Activated naive CD8-positive, alpha-beta T cell treated with anti-CD3 and anti-CD28 coated beads, Interleukin-2, amount 50 U/mL, for 24 hours (primary cell): Measurements from ENCODE around the gene INPP5K.

ENCODE experiments used
- ATAC-seq: fragments of 150-1000 bp; cut with Tn5 transposase; one replicate; pipeline ENCODE4 v1.10.0; 2021
- DNase-seq: peaks from one replicate; pipeline ENCODE4 v3.0.0; 2021
- H3K27ac Mint-ChIP-seq: one replicate; pipeline ENCODE4 v1.8.0; 2021; ENCODE audit warnings: mild to moderate bottlenecking, mixed read lengths
- H3K27me3 Mint-ChIP-seq: one replicate; pipeline ENCODE4 v1.8.0; 2021; ENCODE audit warnings: mixed read lengths
- H3K36me3 Mint-ChIP-seq: one replicate; pipeline ENCODE4 v1.8.0; 2021; ENCODE audit warnings: low read depth, mixed read lengths
- H3K4me1 Mint-ChIP-seq: one replicate; pipeline ENCODE4 v1.8.0; 2021; ENCODE audit warnings: mixed read lengths
- H3K4me3 Mint-ChIP-seq: one replicate; pipeline ENCODE4 v1.8.0; 2021; ENCODE audit warnings: mild to moderate bottlenecking, moderate library complexity, mixed read lengths
- H3K9me3 Mint-ChIP-seq: one replicate; pipeline ENCODE4 v1.8.0; 2021; ENCODE audit warnings: mixed read lengths

INPP5K gene

DNA sequence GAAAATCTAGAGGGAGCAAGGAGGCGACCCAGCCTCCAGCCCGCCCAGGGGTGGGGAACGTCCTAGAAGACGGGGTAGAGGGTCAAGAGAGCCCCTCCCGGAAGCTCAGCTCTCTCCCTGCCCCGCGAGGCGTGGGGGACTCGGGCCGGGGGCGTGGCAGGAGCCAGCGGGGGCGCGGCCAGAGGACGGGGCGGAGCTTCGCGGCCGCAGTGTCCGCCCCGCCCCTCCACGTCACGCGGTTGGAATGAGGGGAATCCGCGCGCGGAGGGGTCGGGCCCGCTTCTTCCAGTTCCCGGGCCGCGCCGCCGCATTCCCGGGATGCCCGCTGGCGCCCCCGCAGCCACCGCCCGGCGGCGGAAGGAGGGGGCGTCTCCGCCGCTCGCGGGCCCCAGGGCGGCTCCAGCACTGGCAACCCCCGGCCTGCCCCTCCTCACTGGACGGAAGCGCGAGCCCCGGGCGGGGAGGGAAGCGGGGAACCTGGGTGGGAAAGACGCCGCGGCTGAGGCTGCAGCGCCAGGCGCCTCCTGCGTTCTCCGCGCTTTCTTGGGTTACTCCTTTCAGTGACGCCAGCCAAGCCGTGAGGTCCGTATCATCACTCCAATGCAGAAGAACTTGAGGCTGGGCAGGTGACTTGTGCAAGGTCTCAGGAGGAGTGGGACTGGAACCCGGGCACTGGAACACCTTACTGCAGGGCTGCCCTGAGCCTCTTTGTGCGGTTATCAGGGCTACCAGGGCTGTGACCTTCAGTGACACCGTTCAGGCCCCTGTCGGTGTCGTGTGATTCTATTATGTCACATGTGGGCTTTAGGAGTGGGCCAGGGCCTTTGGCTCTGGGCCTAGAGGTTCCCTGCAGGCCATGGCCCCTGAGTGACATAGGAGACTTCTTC, 28.2 kb downstream of the INPP5K start:
- Mint-ChIP-seq H3K27ac (no peak overlapping the region), H3K9me3 (no peaks in the 10 kb centered on the region), H3K4me1 (peaks cover 40% of the 10 kb centered on the region), H3K4me3 (peak overlapping the region; percentile 72), H3K36me3 (no peaks in the 10 kb centered on the region), H3K27me3 (peaks cover 6% of the 10 kb centered on the region)
- ATAC-seq (no peak), DNase-seq (peak; percentile 78)

DNA sequence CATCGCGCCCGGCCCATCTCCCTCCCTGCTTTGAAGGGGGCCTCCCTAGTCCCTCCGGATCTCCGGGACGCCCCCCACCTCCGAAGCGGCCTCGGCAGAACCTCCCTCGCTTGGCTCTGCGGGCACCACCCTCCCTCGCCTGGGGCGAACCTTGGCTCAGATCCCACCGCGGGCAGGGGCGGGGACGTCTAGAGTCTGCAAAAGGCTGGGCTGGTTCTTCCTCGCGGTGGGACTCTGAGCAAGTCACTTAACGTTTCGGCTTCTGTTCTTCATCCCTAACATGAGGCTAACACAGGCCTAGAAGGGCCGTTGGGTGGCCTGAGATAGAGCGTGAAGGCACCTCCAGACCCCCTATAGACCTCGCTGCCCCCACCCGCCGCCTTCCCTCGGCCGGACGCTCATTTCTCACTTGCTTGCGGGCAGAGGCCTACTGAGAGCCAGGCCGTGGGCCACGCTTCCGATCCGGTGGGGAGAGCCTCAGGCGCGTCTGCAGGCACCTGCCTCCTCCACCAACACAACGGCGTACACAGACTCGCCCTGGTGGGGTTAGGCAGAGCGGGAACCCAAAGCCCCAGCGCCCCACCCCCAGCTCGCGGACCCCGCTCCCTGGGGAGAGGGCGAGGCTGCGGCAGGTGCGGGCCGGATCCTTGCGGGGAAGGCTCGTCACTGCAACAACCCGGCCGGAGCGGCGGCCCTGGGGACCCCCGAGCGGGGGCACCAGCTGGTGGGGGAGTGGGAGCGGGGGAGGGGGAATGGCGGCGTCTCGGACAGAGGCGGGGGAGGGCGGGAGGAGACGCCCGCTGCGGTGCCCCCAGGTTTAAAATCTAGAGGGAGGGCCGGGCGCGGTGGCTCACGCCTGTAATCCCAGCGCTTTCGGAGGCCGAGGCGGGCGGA, 29.4 kb downstream of the INPP5K start:
- H3K27me3 Mint-ChIP-seq = peaks cover 3% of the 10 kb centered on the region
- peaks cover 2% of the 10 kb centered on the region for H3K36me3 Mint-ChIP-seq
- DNase-seq = peak; percentile 90
- peaks cover 39% of the 10 kb centered on the region for H3K4me1 Mint-ChIP-seq
- peak overlapping the region; percentile 72 for H3K4me3 Mint-ChIP-seq
- no peaks in the 10 kb centered on the region for H3K9me3 Mint-ChIP-seq
- ATAC-seq = peak; percentile 62
- peak overlapping the region; percentile 66 for H3K27ac Mint-ChIP-seq

GRCh38 chr17:1485423-1486376, 30.7 kb downstream of the INPP5K start:
- Mint-ChIP-seq H3K36me3 (peaks cover 6% of the 10 kb centered on the region), H3K4me3 (peak overlapping the region; percentile 75), H3K4me1 (peaks cover 33% of the 10 kb centered on the region), H3K27me3 (peaks cover 2% of the 10 kb centered on the region), H3K9me3 (no peaks in the 10 kb centered on the region), H3K27ac (no peak overlapping the region)
- peak; percentile 25 for ATAC-seq
- peak; percentile 72 for DNase-seq

DNA sequence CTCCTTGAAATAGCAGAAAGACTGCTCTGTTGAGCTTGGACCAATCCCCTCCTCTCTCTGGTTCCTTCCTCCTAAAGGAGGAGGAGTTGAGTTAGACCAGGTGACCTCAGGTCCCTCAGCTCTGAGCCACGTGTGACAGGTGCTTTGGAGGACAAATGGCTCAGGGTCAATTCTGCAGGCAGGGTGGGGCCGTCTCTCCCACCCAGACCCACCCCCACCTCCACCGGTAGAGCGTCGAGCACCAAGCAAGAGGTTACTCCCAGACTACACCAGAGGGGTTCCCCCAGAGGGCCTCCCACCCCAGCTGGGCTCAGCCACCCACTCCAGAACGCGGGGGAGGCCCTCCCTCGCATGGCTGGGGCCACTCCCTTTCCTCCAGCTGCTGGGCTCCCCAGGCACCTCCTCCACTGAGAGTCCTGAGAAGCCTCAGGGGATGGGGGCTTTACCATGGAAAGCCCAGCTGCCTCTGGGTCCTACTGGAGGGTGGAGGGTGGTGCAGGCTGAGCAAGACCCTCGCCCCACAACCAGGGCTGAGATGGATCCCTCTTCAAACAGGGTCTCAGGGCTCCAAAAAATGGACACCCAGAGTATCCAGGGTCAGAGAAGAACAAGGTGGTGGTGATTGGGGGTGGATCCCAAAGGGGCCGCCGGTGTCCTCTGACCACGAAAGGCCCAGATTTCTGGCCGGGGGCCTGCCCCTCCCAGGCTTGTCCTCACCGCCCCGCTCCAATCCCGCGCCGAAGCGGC, 31.6 kb downstream of the INPP5K start:
- peaks cover 29% of the 10 kb centered on the region for H3K4me1 Mint-ChIP-seq
- no peaks in the 10 kb centered on the region for H3K27me3 Mint-ChIP-seq
- peak overlapping the region; percentile 75 for H3K4me3 Mint-ChIP-seq
- H3K27ac Mint-ChIP-seq = peak overlapping the region; percentile 77
- H3K9me3 Mint-ChIP-seq = no peaks in the 10 kb centered on the region
- H3K36me3 Mint-ChIP-seq = peaks cover 6% of the 10 kb centered on the region
- DNase-seq (peak; percentile 50), ATAC-seq (peak; percentile 5)

DNA sequence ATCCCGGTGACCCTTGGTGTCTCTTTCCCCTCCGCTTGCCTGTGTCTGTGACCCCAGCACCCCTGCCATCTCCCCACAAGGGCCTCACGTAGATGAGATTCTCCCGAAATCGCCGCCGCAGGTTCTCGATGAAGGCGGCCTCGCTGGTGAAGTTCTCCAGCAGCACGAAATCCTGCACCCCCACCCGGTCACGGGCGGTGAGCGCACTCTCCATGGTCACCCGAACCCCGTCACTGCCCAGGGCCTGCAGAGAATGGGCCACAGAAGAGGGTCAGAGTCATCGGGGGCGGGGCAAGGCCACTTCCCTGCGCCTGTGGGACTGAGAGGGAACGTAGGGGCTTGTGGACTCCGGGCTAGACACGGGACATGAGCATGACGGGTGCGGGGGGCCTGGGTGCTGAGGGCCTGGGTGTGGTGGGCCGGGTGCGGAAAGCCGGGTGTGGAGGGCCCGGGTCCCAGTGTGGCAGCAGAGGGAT, 32.3 kb downstream of the INPP5K start:
- ATAC-seq (no peak), DNase-seq (no peak)
- no peaks in the 10 kb centered on the region for H3K9me3 Mint-ChIP-seq
- H3K27me3 Mint-ChIP-seq = no peaks in the 10 kb centered on the region
- H3K4me1 Mint-ChIP-seq = peaks cover 27% of the 10 kb centered on the region
- no peak overlapping the region for H3K27ac Mint-ChIP-seq
- H3K36me3 Mint-ChIP-seq = peaks cover 6% of the 10 kb centered on the region
- peak overlapping the region; percentile 54 for H3K4me3 Mint-ChIP-seq

GRCh38 chr17:1482680-1483079, 33.7 kb downstream of the INPP5K start:
- H3K27me3 Mint-ChIP-seq = no peaks in the 10 kb centered on the region

GRCh38 chr17:1481736-1482135, 34.7 kb downstream of the INPP5K start:
- H3K9me3 Mint-ChIP-seq = no peaks in the 10 kb centered on the region
- no peak overlapping the region for H3K4me3 Mint-ChIP-seq
- H3K4me1 Mint-ChIP-seq = peaks cover 12% of the 10 kb centered on the region
- no peak overlapping the region for H3K27ac Mint-ChIP-seq
- DNase-seq = no peak
- H3K36me3 Mint-ChIP-seq = peaks cover 6% of the 10 kb centered on the region
- H3K27me3 Mint-ChIP-seq = no peaks in the 10 kb centered on the region
- ATAC-seq = no peak

More at GRCh38 chr17:1482680-1483079, 33.7 kb downstream of the INPP5K start:
- Mint-ChIP-seq H3K36me3 (peaks cover 6% of the 10 kb centered on the region), H3K4me1 (peaks cover 19% of the 10 kb centered on the region), H3K4me3 (no peak overlapping the region), H3K9me3 (no peaks in the 10 kb centered on the region), H3K27ac (no peak overlapping the region)
- ATAC-seq (no peak), DNase-seq (no peak)

GRCh38 chr17:1480747-1481465, 35.5 kb downstream of the INPP5K start:
- H3K27me3 Mint-ChIP-seq = no peaks in the 10 kb centered on the region
- no peak overlapping the region for H3K27ac Mint-ChIP-seq
- ATAC-seq (no peak), DNase-seq (no peak)
- H3K4me1 Mint-ChIP-seq = peaks cover 9% of the 10 kb centered on the region
- no peaks in the 10 kb centered on the region for H3K9me3 Mint-ChIP-seq
- H3K4me3 Mint-ChIP-seq = no peak overlapping the region
- peaks cover 6% of the 10 kb centered on the region for H3K36me3 Mint-ChIP-seq

DNA sequence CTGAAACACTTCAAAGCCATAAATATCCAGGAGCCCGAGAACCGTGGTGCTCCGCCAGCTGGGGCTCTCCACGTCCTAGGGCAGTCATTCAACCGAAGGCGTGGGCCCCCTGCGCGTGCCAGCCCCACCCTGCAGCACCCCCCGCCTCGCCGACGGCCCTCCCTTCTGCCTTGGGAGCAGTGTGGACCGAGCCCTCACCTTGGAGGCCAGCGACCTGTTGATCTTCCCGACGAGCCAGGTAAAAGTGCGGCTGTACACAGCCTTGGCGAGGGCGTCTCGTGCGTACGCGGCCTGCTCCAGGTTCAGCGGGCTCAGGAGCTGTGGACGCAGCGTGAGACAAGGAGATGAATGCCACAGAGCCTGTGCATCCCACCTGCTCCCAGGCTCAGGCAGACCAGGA, 38.0 kb downstream of the INPP5K start:
- Mint-ChIP-seq H3K9me3 (no peaks in the 10 kb centered on the region), H3K4me3 (no peak overlapping the region), H3K36me3 (peaks cover 8% of the 10 kb centered on the region), H3K27ac (no peak overlapping the region), H3K27me3 (peaks cover 6% of the 10 kb centered on the region), H3K4me1 (peaks cover 11% of the 10 kb centered on the region)
- ATAC-seq = no peak
- no peak for DNase-seq

- peaks cover 2% of the 10 kb centered on the region for H3K36me3 Mint-ChIP-seq
- peaks cover 16% of the 10 kb centered on the region for H3K4me1 Mint-ChIP-seq
- no peak overlapping the region for H3K27ac Mint-ChIP-seq
Observed at GRCh38 chr17:1475321-1475854, 41.0 kb downstream of the INPP5K start.

GRCh38 chr17:1474402-1475189, 41.8 kb downstream of the INPP5K start:
- H3K27ac Mint-ChIP-seq = no peak overlapping the region
- peaks cover 2% of the 10 kb centered on the region for H3K36me3 Mint-ChIP-seq
- H3K4me1 Mint-ChIP-seq = peaks cover 16% of the 10 kb centered on the region
- H3K4me3 Mint-ChIP-seq = no peak overlapping the region
- DNase-seq = no peak
- peaks cover 8% of the 10 kb centered on the region for H3K27me3 Mint-ChIP-seq
- ATAC-seq = no peak
- no peaks in the 10 kb centered on the region for H3K9me3 Mint-ChIP-seq

More at GRCh38 chr17:1475321-1475854, 41.0 kb downstream of the INPP5K start:
- Mint-ChIP-seq H3K27me3 (peaks cover 8% of the 10 kb centered on the region), H3K9me3 (no peaks in the 10 kb centered on the region), H3K4me3 (no peak overlapping the region)
- DNase-seq = no peak
- no peak for ATAC-seq

GRCh38 chr17:1473841-1474240, 42.6 kb downstream of the INPP5K start:
- Mint-ChIP-seq H3K27ac (no peak overlapping the region), H3K36me3 (peaks cover 4% of the 10 kb centered on the region), H3K9me3 (no peaks in the 10 kb centered on the region), H3K27me3 (peaks cover 8% of the 10 kb centered on the region), H3K4me1 (peaks cover 16% of the 10 kb centered on the region), H3K4me3 (no peak overlapping the region)
- ATAC-seq (peak; percentile 71), DNase-seq (no peak)
